NB4 (cell line): ENCODE results near the gene IFI27L1.

ENCODE experiments used
- DNase-seq: peaks from one replicate; pipeline ENCODE4 v3.0.0; 2010; ENCODE audit warnings: low read depth
- H3K4me3 ChIP-seq: one replicate; pipeline ENCODE4 v1.5.1; 2011; ENCODE audit warnings: mild to moderate bottlenecking, low read depth, low read length, moderate library complexity
- CTCF ChIP-seq: IDR thresholded peaks from one replicate; pipeline ENCODE4 v1.5.1; 2012; ENCODE audit warnings: low read depth, low read length
- MAX ChIP-seq: IDR thresholded peaks from 2 replicates; pipeline ENCODE4 v1.6.1; 2011; ENCODE audit warnings: low read depth, low read length
- MYC ChIP-seq: IDR thresholded peaks from 2 replicates; pipeline ENCODE4 v1.6.1; 2011; ENCODE audit warnings: low read depth, low read length
- POLR2A ChIP-seq: IDR thresholded peaks from 2 replicates; pipeline ENCODE4 v1.6.1; 2011; ENCODE audit warnings: mild to moderate bottlenecking; ENCODE audit not compliant: insufficient read length; ENCODE audit errors: extremely low read depth

Gene IFI27L1

GRCh38 chr14:94042433-94043091 lies 38.5 kb upstream of the IFI27L1 start:
- TF ChIP-seq MYC, result no peak
- no peak for DNase-seq
- no peak overlapping the region for H3K4me3 ChIP-seq

GRCh38 chr14:94043111-94043755 lies 37.9 kb upstream of the IFI27L1 start:
- no peak for TF ChIP-seq MYC
- TF ChIP-seq POLR2A, result no peak
- no peak for TF ChIP-seq CTCF
- TF ChIP-seq MAX, result no peak
- no peak for DNase-seq
- H3K4me3 ChIP-seq, result no peak overlapping the region

- TF ChIP-seq CTCF (no peak), MAX (no peak), POLR2A (no peak), MYC (no peak)
- no peak for DNase-seq
- no peak overlapping the region for H3K4me3 ChIP-seq
Measured at GRCh38 chr14:94043756-94044475, 37.2 kb upstream of the IFI27L1 start.

- no peak for DNase-seq
- TF ChIP-seq MYC (no peak), MAX (no peak), POLR2A (no peak), CTCF (no peak)
- no peak overlapping the region for H3K4me3 ChIP-seq
Measured at GRCh38 chr14:94044476-94045091, 36.5 kb upstream of the IFI27L1 start.

GRCh38 chr14:94045101-94045500 lies 36.0 kb upstream of the IFI27L1 start:
- H3K4me3 ChIP-seq, result no peak overlapping the region
- TF ChIP-seq CTCF, result no peak
- no peak for TF ChIP-seq MYC
- TF ChIP-seq POLR2A, result no peak
- no peak for TF ChIP-seq MAX
- DNase-seq, result no peak

- H3K4me3 ChIP-seq, result no peak overlapping the region
- no peak for TF ChIP-seq POLR2A
- no peak for TF ChIP-seq MAX
- TF ChIP-seq CTCF, result no peak
- no peak for TF ChIP-seq MYC
- no peak for DNase-seq
Measured at GRCh38 chr14:94045563-94046345, 35.4 kb upstream of the IFI27L1 start.
